Hepatocyte (in vitro differentiated cells): ENCODE data around the gene ZNF474. TPM values are rescaled to one million over a fixed set of nuclear protein-coding genes. Genes with fewer than 3 reads are reported as not detected.

ENCODE experiments used
- DNase-seq: peaks from one replicate; pipeline ENCODE4 v3.0.0-alpha.2; 2016; ENCODE audit warnings: low spot score
- H2AFZ ChIP-seq: fragments of 200-600 bp; sonication (generic); 2 replicates; pipeline ENCODE4 v1.6.0; 2016; ENCODE audit warnings: antibody characterized with exemption, mild to moderate bottlenecking
- H3K27ac ChIP-seq: fragments of 200-600 bp; sonication (generic); 2 replicates; pipeline ENCODE4 v1.5.1; 2016; ENCODE audit warnings: mild to moderate bottlenecking
- H3K27me3 ChIP-seq: fragments of 200-600 bp; sonication (generic); 2 replicates; pipeline ENCODE4 v1.6.1; 2016
- H3K36me3 ChIP-seq: fragments of 200-600 bp; sonication (generic); replicated peaks from 2 replicates; pipeline ENCODE4 v1.5.1; 2016; ENCODE audit warnings: low read depth; ENCODE audit not compliant: insufficient read depth
- H3K4me1 ChIP-seq: fragments of 200-600 bp; sonication (generic); 2 replicates; pipeline ENCODE4 v1.5.1; 2016; ENCODE audit warnings: mild to moderate bottlenecking, moderate library complexity; ENCODE audit not compliant: insufficient read depth
- H3K4me2 ChIP-seq: fragments of 200-600 bp; sonication (generic); 2 replicates; pipeline ENCODE4 v1.6.0; 2016
- H3K4me3 ChIP-seq: fragments of 200-600 bp; sonication (generic); 2 replicates; pipeline ENCODE4 v1.5.1; 2016; ENCODE audit warnings: mild to moderate bottlenecking
- H3K79me2 ChIP-seq: fragments of 200-600 bp; sonication (generic); 2 replicates; pipeline ENCODE4 v1.6.0; 2017; ENCODE audit warnings: mild to moderate bottlenecking
- H3K9me2 ChIP-seq: fragments of 200-600 bp; sonication (generic); replicated peaks from 2 replicates; pipeline ENCODE4 v1.6.0; 2017; ENCODE audit warnings: mild to moderate bottlenecking; ENCODE audit not compliant: insufficient read depth
- H3K9me3 ChIP-seq: fragments of 200-600 bp; sonication (generic); 2 replicates; pipeline ENCODE4 v1.5.1; 2016; ENCODE audit warnings: low read depth, mild to moderate bottlenecking
- H4K20me1 ChIP-seq: fragments of 200-600 bp; sonication (generic); 2 replicates; pipeline ENCODE4 v1.6.0; 2016; ENCODE audit warnings: mild to moderate bottlenecking; ENCODE audit not compliant: insufficient read depth, poor library complexity, severe bottlenecking
- EZH2 ChIP-seq: fragments of 200-600 bp; sonication (generic); IDR thresholded peaks from 2 replicates; pipeline ENCODE4 v1.6.1; 2016; ENCODE audit warnings: antibody characterized with exemption, mild to moderate bottlenecking, borderline replicate concordance
- EZH2phosphoT487 ChIP-seq: fragments of 200-600 bp; sonication (generic); IDR thresholded peaks from one replicate; pipeline ENCODE4 v1.6.1; 2018; ENCODE audit warnings: antibody characterized with exemption, mild to moderate bottlenecking, low read depth, moderate library complexity; ENCODE audit not compliant: unreplicated experiment, severe bottlenecking
- WGBS: methylation state at CpG from one replicate; pipeline ENCODE4 v1.1.6; 2016; ENCODE audit warnings: low lambda C conversion rate; ENCODE audit errors: missing lambda C conversion rate; 5-methylcytosine and 5-hydroxymethylcytosine counted together
- polyA plus RNA-seq: library from polyadenylated mRNA; unstranded; fragments of >200 nt; fragmentation: Nextera tagmentation; extraction: Ambion mirVana; gene quantifications from 2 replicates; pipeline ENCODE4 v1.2.1, GENCODE V29; 2016
- total RNA-seq: library from RNA; depleted of rRNA; stranded (reverse); fragments of >200 nt; gene quantifications from 2 replicates; pipeline ENCODE4 v1.2.3, GENCODE V29; 2014
- TF ChIP-seq, protein P1 (sequence below): fragments of 200-600 bp; sonication (generic); IDR thresholded peaks from 2 replicates; pipeline ENCODE4 v1.5.1; 2016; ENCODE audit warnings: antibody characterized with exemption, mild to moderate bottlenecking; ENCODE audit not compliant: poor library complexity

ZNF474 gene
- total and polyA plus RNA-seq, 2 experiments from 2014 or later = 0.43 to 2.8 TPM

GRCh38 chr5:122175852-122176251, 46.5 kb downstream of the ZNF474 start:
- H4K20me1 ChIP-seq = no peaks in the 10 kb centered on the region
- no peaks in the 10 kb centered on the region for H3K27me3 ChIP-seq
- H3K27ac ChIP-seq = no peak overlapping the region
- TF ChIP-seq EZH2phosphoT487 (no peak), EZH2 (no peak)
- TF ChIP-seq, protein P1, sequence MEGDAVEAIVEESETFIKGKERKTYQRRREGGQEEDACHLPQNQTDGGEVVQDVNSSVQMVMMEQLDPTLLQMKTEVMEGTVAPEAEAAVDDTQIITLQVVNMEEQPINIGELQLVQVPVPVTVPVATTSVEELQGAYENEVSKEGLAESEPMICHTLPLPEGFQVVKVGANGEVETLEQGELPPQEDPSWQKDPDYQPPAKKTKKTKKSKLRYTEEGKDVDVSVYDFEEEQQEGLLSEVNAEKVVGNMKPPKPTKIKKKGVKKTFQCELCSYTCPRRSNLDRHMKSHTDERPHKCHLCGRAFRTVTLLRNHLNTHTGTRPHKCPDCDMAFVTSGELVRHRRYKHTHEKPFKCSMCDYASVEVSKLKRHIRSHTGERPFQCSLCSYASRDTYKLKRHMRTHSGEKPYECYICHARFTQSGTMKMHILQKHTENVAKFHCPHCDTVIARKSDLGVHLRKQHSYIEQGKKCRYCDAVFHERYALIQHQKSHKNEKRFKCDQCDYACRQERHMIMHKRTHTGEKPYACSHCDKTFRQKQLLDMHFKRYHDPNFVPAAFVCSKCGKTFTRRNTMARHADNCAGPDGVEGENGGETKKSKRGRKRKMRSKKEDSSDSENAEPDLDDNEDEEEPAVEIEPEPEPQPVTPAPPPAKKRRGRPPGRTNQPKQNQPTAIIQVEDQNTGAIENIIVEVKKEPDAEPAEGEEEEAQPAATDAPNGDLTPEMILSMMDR = no peak
- H3K9me2 ChIP-seq = no peaks in the 10 kb centered on the region
- H3K4me2 ChIP-seq = no peak overlapping the region
- DNase-seq = no peak
- H3K36me3 ChIP-seq = no peaks in the 10 kb centered on the region
- no peaks in the 10 kb centered on the region for H3K79me2 ChIP-seq
- no peak overlapping the region for H2AFZ ChIP-seq
- no peaks in the 10 kb centered on the region for H3K9me3 ChIP-seq
- H3K4me1 ChIP-seq = no peaks in the 10 kb centered on the region
- no peak overlapping the region for H3K4me3 ChIP-seq

DNA sequence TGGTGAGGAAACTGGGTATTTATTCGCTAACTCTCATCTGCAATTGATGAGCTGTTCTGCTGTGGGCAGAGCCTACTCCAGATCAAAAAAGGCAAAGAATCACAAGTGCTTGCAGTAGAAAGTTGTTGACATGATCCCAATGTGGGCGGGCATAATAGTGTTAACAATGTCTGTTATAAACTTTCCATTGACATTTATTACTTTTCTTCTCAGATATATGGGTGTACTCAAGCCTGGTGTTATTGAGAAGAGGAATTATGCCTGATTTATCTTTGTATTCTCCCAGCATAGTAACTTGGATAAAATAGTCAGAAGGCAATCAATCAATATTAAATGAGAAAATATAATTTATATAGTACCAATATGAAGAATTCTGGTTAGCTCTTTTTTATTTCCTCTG, 47.8 kb downstream of the ZNF474 start:
- 66% methylated on average over 2 of the region's 2 CpGs for WGBS

GRCh38 chr5:122179701-122180100, 50.4 kb downstream of the ZNF474 start:
- 62% methylated on average over 1 of the region's 1 CpG for WGBS
- Histone ChIP-seq H3K36me3 (no peaks in the 10 kb centered on the region), H3K9me2 (no peaks in the 10 kb centered on the region), H4K20me1 (no peaks in the 10 kb centered on the region), H3K4me2 (no peak overlapping the region), H3K27me3 (no peaks in the 10 kb centered on the region), H3K4me1 (peaks cover 9% of the 10 kb centered on the region), H3K9me3 (no peaks in the 10 kb centered on the region), H3K79me2 (no peaks in the 10 kb centered on the region), H3K4me3 (no peak overlapping the region), H2AFZ (no peak overlapping the region), H3K27ac (no peak overlapping the region)
- DNase-seq = no peak
- TF ChIP-seq EZH2 (no peak), EZH2phosphoT487 (no peak)
- TF ChIP-seq, protein P1 = no peak

More for the DNA sequence above, 47.8 kb downstream of the ZNF474 start:
- Histone ChIP-seq H3K27ac (no peak overlapping the region), H4K20me1 (no peaks in the 10 kb centered on the region), H3K27me3 (no peaks in the 10 kb centered on the region), H3K36me3 (no peaks in the 10 kb centered on the region), H2AFZ (no peak overlapping the region), H3K9me3 (no peaks in the 10 kb centered on the region), H3K9me2 (no peaks in the 10 kb centered on the region), H3K79me2 (no peaks in the 10 kb centered on the region), H3K4me2 (no peak overlapping the region), H3K4me3 (no peak overlapping the region), H3K4me1 (no peaks in the 10 kb centered on the region)
- DNase-seq = no peak
- TF ChIP-seq EZH2 (no peak), EZH2phosphoT487 (no peak)
- TF ChIP-seq, protein P1 = no peak

DNA sequence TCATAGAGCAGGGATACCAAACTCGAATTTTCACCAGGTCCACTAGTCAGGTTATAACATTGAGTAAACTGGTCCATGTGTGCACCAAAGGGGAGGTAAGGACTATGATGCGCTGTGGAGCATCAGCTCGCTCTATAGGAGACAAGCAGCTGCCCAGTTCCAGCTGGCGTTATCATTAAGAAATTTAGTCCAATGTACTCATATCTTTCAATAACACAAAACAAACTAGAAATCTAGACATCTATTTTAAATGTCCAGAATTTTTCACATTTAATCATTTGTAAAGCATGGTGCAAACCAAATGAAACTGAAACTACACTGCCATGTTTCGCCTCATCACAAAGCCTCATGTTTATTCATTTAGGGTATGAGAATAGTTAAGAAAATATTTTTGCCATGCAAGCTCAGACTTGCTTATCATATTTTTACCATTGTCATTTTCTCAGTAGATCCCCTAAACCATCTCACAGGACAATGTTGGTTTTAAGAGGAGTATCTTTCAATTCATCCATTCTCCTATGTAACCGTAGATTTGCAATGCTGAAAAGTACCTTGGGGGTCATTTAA, 50.9 kb downstream of the ZNF474 start:
- 94% methylated on average over 6 of the region's 6 CpGs for WGBS
- H3K9me3 ChIP-seq = no peaks in the 10 kb centered on the region
- H3K9me2 ChIP-seq = no peaks in the 10 kb centered on the region
- H2AFZ ChIP-seq = no peak overlapping the region
- H3K4me3 ChIP-seq = no peak overlapping the region
- H3K4me1 ChIP-seq = peaks cover 9% of the 10 kb centered on the region
- TF ChIP-seq EZH2 = no peak
- no peak overlapping the region for H3K4me2 ChIP-seq
- H3K27me3 ChIP-seq = no peaks in the 10 kb centered on the region
- no peaks in the 10 kb centered on the region for H3K36me3 ChIP-seq
- no peaks in the 10 kb centered on the region for H3K79me2 ChIP-seq
- DNase-seq = no peak
- H4K20me1 ChIP-seq = no peaks in the 10 kb centered on the region
- H3K27ac ChIP-seq = no peak overlapping the region
